Gastroesophageal sphincter (tissue), 3 donors: ENCODE data around the gene OIT3.

ENCODE experiments used
- POLR2A ChIP-seq, 2 donors: fragments of 450-650 bp; IDR thresholded peaks; one replicate each; pipeline ENCODE4 v1.6.1; 2017; ENCODE audit warnings: antibody characterized with exemption in 2 of 2, mild to moderate bottlenecking in 2 of 2, moderate library complexity in 1 of 2
- POLR2AphosphoS5 ChIP-seq: sonication (generic); formaldehyde crosslinking; IDR thresholded peaks from one replicate; pipeline ENCODE4 v1.6.1; 2017; ENCODE audit warnings: antibody characterized with exemption
- TF ChIP-seq, protein P1 (sequence below), 4 experiments: fragments of 200-600 bp in 2 of 4; fragments of 450-650 bp in 2 of 4; sonication (generic) in 1 of 4; IDR thresholded peaks; one replicate each; pipeline ENCODE4 v1.5.1; 2017 to 2019; ENCODE audit warnings: antibody characterized with exemption in 4 of 4, mild to moderate bottlenecking in 2 of 4, moderate library complexity in 2 of 4

- TF ChIP-seq, protein P1, sequence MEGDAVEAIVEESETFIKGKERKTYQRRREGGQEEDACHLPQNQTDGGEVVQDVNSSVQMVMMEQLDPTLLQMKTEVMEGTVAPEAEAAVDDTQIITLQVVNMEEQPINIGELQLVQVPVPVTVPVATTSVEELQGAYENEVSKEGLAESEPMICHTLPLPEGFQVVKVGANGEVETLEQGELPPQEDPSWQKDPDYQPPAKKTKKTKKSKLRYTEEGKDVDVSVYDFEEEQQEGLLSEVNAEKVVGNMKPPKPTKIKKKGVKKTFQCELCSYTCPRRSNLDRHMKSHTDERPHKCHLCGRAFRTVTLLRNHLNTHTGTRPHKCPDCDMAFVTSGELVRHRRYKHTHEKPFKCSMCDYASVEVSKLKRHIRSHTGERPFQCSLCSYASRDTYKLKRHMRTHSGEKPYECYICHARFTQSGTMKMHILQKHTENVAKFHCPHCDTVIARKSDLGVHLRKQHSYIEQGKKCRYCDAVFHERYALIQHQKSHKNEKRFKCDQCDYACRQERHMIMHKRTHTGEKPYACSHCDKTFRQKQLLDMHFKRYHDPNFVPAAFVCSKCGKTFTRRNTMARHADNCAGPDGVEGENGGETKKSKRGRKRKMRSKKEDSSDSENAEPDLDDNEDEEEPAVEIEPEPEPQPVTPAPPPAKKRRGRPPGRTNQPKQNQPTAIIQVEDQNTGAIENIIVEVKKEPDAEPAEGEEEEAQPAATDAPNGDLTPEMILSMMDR (IDR thresholded peaks at IDR 0.05), result no peak
- TF ChIP-seq POLR2AphosphoS5 (no peak), POLR2A (IDR thresholded peaks at IDR 0.05) (no peak)
Measured at GRCh38 chr10:72858067-72858466, 35.5 kb upstream of the OIT3 start.
